HG02610 (cell line): ENCODE data around the gene CGREF1.
A peak's percentile ranks its signal among the peaks of the same experiment; 100 is the strongest.

ENCODE experiments used
- ATAC-seq: cut with Tn5 transposase; IDR thresholded peaks from one replicate; pipeline ENCODE4 v1.9.1; 2021; ENCODE audit warnings: mild to moderate bottlenecking, moderate library complexity; ENCODE audit not compliant: unreplicated experiment

CGREF1 gene

DNA sequence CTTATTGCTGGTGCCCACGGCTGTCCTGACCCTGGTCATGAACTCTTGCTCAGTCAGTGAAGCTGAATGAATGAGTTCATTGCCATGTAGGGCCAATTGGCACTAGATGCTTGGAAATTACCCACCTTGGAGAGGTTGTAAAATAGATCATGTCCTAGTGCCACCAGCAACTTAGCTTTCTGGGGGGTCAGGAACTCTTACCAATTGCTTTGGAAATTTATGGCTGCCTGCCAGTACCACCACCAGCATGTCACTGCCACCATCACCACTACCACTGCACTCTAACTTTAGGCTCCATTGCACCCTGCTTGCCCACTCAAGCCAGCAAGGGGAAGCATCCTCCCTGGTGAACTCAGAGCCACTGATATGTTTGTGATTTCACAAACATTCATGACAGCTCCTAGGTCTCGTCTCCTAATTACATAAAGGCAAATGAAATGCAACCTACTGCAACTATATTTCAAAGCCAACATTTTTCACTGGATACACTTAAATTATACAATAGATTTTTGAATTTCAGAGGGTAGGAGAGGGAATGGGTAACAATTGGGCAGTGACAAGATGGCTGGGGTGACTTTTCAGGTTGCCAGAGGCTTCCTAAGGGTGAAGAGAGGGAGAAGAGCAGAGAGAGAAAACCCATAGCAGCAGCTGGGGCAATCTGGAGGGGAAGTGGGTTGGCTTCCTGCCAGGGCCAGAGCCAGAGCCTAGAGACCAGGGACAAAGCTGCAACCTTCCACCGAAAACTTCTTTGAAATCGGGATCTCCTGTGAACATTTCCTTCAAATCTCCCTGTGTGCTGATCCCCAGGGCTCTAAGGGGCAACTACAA, 44.0 kb downstream of the CGREF1 start:
- ATAC-seq = no peak

DNA sequence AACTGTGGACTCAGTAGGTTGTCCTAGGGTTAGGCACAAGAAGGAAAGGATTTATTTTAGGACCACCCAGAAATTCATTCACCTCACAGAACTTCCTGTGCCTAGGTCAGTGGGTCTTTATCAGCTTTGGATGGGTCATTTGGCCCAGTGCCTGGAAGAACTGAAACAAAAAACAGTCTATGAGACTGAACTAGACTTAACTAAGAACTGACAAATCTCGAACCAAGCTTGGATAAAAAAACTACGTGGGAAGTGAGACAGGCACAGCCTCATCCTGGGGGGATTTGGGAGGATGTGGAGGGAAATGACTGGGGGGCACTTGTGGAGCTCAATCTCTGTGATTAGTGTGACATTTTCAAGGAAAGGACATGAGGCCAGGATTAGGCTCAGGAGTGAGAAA, 45.1 kb downstream of the CGREF1 start:
- no peak for ATAC-seq

DNA sequence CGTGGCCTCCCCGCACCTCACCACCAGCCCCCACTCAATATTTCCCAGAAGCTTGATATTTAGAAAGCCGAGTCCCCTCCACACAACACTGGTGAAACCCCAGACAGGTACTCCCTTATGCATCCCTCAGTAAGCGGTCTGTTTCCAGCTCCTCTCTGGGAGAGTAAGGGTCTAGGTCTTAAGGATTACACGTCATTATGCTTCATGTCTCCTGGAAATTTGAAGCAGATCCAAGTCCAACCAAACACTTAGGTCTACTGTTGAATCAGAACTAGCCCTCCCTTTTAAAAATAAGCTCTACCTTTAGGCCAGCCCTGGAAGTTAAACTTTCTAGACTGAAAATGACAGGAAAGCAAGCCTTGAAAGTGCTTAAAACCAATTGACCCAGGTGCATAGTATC, 46.0 kb downstream of the CGREF1 start:
- no peak for ATAC-seq

DNA sequence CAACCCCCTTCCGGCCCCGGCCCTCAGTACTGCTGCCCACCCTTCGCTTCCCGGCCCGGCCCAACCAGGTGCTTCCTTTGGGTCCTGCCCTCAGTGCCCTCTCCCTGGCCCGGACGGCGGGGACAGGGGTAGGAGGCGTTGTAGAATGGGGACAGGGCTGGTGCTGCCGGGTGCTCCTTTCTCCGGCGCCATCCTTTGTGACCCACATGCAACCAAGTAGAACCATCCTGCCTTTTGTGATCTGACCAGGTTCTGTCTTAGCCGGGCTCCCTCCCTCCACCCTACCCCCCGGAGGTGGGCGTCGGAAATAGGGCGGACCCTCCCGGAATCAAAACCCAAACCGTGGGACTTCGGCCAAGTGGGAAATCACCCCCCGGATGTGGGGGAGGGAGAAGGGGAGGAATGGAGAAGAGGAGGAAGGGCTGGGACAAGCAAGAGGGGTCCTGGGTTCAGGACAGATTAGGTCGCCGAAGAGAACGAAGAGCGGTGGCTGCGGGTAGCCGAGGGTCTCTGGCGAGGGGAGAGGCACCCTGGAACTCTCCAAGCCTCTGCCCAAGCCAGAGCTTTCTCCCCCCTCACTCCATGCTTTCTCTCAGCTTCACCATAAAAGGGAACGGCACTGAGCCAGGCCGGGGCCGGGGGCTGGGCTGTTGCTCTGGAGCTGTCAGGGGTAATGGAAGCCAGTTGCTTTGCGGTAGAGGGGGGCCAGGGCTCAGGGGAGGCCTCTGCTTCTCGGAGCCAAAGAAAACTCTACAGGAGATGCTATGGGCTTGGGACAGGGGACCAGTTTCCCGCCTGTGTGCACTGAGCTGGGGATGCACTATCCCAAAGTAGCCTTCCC, 46.7 kb downstream of the CGREF1 start:
- peak; percentile 24 for ATAC-seq

DNA sequence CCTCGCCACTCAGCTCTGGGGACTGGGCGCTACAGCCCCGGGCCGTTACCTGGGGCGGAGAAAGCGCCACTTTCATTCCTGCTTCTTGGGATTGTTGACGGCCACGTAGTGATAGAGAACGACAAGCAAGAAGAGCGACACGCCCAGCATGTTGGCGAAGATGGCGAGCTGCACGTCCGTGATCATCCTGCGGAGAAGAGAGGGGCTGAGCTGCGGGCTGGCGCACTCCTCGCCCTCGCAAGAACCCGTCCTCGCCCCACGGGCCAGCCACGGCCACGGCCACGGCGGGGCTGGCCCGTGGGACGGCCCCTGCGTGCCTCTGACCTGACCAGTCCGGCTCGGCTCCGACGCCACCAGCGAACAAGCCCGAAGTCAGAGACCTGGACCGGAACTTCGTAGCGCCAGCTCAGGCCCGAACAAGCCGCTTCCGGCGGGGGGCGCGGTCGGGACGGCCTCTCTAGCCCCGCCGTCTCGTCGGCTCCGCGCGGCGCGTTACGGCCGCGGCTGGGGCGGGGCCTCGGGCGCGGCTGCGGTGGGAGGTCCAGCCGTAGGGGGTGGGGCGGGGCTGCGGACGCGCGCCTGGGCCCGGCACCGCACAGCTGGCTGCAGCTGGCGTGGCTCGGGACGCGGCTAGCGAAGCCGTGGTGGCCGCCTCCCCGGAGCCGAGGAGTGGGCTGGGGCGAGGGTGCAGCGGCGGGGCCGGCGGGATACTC, 47.5 kb downstream of the CGREF1 start, which contains the start of gene OST4:
Gene OST4 (minus strand): TSS at position 378 of the 713 bp plus-strand sequence.
- peak; percentile 81 for ATAC-seq

DNA sequence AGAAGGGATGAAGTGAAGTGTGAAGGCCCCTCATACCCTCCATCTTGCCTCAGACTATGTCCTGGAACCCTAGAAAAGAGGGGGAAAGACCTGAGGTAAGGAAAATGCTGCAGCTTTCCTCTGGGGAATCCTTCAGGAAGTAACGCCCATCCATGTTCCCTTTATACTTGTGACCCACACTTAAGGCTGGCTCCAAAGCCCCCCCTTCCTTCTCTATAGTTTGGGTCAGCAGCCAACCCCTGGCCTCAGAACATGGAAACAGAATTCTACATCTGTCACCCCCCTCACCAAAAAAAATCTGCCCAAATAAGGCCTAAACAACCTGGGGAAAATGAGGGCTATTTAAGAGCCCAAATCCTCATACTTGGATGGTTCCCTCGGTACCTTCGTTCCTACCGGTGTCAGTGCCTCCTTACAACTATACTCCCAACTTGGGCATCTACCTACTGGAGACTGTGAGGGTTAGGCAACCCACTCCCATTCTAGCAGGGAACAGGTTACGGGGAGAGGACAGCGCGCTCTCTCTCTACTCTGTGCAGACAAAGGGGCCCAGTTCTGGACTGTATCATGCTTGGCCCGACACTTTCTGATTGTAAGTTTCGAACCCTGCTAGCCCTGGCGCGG, 48.2 kb downstream of the CGREF1 start:
- ATAC-seq = peak; percentile 2

DNA sequence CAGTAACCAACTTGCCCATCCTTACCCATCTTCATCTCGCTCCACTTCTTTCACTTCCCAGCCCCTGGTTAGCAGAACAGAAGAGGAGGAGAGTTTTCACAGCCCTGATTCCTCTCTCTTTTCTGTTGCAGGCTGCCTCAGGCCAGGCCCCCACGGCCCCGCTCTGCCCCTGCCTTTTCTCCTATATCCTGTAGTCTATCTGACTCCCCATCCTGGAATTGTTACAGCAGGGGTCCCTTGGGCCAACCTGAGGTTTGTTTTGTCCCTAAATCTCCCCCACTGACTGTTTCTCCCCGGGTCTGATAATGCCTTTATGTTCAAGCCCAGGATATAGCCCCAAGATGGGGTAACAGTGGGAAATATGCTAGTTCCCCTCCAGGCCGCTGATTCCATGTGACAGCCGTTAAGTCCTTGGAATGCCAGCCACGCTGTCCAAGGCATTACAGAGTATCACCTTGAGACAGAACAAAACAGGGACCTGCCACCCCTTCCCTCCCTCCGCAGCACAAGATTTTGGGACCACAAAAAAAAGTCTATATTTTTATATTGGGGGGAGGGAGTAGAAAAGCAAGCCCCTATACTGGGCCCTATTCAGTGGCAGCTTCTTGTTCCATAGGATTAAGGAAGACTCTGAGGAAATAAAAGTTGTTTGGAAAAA, 48.8 kb downstream of the CGREF1 start:
- ATAC-seq = no peak

DNA sequence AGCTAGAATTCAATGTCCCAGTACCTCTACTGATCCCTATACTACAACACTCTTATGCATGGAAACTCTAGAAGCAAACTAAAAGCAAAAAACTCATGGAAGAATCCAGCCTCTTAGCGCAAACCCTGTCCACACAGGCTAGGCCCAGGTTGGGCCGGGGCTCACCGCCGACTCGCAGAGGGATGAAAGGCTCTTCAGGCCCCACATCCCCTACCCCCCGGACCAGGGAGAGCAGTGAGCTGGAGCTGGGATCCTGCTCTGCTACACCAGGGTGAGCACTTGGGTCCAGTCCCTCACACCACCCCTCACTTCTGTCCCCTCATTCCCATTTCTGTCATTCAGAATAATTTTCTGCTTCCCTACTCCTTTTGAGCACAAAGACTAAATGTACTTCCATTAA, 49.5 kb downstream of the CGREF1 start:
- no peak for ATAC-seq

DNA sequence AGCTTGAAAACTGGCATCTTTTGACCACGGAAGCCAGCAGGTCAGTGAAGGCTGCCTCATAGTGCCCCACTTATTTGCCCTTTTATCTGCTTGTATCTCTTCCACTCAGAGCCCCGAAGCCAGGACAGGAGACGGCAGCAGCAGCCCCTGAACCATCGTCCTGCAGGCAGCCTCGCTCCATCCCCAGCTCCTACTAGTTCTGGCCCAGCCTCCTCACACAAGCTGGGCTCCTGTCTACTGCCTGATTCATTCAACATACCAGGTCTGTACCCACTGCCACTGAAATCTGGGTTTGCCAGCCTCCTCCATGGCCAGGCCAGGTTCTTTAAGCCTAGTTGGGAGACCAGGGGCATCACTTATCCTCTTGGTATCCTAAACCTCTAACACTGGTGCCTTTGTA, 51.5 kb downstream of the CGREF1 start:
- ATAC-seq = no peak

DNA sequence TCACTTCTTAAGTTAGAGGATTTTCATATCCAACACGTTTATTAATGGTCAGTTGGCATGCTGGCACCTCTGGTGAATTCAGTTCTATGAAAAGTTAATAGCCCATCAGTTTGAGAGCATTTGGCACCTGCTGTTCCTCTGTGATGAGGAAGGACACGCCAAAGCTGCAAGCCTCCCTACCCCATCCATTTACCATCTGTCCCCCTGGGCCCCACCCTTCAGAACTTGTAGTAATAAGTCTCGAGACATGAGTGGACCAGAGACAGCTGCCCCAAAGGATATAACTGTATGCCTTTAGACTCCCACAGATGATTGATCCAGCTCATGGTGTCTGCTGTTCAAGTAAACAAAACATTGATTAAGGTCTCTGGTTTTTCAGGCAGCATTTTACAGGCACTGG, 53.8 kb downstream of the CGREF1 start:
- no peak for ATAC-seq

DNA sequence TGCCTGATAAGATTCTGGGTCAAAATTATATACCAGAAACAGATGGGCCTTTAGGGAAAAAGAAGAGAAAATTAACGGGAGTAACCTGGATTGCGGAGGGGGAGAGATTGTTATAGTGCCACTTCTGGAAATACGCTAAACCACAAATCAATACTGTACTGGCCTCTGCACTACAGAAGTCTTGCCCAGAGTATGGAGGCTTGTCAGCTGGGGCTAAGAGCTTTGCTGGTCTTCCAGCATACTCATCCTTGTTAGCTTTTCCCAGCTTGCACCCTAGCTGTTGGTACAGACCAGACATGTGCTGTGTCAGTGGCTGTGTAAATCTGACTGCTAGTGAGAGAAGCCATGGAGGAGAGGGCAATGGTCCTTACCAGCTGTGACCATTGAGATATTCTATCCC, 58.6 kb downstream of the CGREF1 start:
- no peak for ATAC-seq

DNA sequence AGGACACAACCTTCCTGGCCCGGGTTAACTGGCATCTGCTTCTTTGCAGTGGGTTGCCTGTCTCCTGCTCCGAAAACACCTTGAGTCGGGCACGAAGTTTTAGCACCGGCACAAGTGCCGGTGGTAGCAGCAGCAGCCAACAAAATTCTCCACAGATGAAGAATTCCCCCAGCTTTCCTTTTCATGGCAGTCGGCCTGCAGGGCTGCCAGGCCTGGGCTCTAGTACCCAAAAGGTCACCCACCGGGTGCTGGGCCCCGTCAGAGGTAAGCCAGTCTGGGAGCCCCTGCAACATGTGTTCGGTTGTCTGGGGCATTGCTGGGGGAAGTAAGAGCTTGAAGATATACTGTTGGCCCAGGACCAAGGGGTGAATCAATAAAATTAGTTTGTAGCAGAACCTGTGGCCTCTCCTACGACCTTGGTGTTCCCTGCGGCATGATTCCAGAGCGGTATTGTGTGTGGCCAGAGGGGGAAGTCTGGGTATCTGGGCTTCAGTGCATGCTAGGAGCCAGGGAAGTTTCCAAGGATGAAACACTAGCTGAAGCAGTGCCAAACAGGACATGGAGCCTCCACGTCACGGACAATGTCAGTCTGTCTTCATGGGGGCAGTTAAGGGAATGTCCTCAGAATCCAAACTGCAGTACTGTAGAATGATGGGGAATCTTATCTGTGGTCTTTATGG, 59.6 kb downstream of the CGREF1 start:
- no peak for ATAC-seq

DNA sequence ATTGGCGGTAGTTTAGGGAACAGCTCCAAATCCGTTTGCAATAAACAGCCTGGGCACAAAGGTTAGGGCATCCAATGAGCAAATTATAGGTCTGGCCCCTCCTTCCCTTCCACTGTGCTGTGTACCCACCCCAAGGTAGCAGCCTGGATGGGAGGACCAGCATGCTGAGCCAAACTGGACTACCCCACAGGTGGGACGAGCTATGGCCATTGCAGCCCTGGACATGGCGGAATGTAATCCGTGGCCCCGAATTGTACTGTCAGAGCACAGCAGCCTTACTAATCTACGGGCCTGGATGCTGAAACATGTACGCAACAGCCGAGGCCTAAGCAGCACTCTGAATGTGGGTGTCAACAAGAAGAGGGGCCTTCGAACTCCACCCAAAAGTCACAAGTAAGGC, 60.7 kb downstream of the CGREF1 start:
- no peak for ATAC-seq

DNA sequence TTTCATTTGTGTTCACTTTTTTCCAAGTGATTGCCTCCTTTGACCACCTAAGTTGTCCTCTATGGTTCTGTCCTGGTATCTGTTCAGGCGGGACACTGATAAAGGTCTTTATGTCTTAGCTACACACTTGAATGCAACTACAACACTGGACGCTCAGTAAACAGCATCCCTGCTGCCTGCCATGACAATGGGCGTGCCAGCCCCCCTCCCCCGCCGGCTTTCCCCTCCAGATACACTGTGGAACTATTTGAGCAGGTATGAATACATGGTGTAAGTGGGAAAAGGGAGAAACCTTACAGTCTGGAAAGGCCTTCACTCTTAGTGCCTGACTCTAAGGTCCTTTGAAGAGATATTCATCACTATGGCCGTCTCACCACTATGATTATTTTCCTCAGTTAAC, 61.7 kb downstream of the CGREF1 start:
- no peak for ATAC-seq

DNA sequence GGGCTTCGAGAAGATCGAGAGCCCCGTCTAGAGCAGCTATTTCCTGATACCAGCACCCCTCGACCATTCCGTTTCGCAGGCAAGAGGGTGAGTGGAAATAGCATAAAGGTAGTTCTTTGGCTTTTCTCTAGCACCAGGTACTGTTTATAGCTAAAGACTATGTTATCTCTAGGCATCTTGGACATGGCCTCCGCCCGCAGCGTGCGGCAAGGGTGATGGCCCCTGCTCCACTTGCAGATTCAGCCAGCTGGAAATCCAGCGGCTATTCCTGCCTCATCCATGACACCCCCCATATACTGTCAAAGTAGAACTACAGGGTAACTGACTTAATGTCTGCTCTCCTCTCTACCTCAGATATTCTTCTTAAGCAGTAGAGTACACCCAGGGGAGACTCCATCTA, 64.2 kb downstream of the CGREF1 start:
- ATAC-seq = no peak

DNA sequence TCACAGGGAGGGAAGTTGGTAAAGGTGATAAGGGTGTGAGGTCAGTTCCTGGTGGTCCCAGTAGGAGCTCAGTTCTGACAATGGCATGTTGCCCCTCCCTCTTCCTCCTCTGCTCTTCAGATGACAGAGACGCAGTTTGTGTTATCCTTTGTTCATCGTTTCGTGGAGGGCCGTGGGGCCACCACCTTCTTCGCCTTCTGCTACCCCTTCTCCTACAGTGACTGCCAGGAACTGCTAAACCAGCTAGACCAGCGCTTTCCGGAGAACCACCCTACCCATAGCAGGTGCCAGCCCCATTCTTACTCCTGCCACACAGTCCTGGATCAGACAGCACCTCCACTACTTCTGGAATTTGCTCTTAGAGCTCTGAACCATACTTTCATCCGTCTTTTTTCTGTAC, 65.2 kb downstream of the CGREF1 start:
- no peak for ATAC-seq

DNA sequence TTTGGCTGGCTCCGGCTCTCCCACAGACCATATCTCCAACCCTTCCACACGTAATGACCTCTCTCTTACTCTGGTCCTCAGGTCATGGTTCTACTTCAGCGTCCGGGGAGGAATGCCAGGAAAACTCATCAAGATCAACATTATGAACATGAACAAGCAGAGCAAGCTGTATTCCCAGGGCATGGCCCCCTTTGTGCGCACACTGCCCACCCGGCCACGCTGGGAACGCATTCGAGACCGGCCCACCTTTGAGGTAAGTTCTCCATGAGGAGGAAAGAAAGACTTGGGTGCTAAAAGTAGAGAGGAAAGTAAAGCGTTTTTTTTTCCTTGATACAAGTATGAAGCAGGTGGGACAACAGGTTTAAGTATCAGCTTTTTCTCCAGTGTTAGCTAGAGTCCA, 65.6 kb downstream of the CGREF1 start:
- ATAC-seq = no peak

DNA sequence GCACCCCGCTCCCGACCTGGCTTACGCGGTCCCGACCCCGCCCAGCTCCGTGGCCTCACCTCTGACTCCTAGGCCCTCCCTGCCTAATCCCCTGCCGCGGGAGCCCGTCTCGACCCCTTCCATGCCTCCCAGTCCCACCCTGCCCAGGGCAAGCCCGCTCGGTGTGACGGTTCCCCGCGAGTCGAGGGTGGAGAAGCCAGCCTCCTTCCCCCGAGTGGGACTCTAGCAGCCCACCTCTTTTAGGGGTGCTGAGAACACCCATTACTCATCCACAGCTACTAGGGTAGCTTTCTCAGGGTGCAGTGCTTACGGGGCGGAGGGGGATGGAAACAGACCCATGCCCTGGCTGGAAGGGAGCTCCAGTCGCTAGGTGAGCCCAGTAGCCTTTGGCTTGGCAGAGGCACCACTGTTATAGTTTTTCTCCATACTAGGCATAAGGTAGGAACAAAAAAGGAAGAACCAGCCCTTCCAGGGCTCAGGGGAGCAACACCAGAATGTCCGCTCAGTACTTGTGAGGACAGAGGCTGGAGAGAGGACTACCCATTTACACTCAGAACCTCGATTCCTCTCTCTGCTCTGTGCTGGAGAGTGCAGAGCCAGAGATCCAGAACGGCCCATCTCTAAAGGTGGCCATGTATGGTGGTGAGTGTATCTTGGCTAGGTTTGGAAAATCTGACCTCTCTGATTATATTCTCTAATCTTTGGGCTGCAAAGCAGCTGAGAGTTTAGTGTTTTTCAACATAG, 66.9 kb downstream of the CGREF1 start:
- no peak for ATAC-seq
